GM12874 (cell line): ENCODE results near the gene PRR19.

ENCODE experiments used
- TF ChIP-seq, protein P1 (sequence below): IDR thresholded peaks from 2 replicates; pipeline ENCODE4 v1.5.1; 2011; ENCODE audit warnings: low read depth, mild to moderate bottlenecking, control low read depth, low read length, moderate library complexity; ENCODE audit not compliant: insufficient read depth

Gene PRR19

DNA sequence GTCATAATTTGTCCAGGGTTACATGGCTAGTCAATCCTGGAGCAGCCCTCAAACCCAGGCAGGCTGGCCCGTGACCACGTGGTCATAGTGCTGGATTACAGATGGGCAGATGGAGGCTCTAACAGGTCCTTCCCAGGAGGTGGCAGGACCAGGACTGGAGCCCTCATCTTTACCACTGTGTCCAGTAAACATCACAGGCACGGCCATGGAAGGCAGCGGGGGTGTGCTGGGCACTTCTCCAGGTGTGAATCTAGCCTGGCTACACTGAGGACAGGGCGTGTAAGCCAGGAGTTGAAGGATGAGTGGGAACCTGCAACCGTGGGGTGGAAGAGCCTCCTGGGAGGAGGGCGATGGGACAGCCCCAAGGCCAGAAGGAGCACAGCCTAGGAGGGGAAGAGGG, 26.8 kb upstream of the PRR19 start:
- TF ChIP-seq, protein P1, sequence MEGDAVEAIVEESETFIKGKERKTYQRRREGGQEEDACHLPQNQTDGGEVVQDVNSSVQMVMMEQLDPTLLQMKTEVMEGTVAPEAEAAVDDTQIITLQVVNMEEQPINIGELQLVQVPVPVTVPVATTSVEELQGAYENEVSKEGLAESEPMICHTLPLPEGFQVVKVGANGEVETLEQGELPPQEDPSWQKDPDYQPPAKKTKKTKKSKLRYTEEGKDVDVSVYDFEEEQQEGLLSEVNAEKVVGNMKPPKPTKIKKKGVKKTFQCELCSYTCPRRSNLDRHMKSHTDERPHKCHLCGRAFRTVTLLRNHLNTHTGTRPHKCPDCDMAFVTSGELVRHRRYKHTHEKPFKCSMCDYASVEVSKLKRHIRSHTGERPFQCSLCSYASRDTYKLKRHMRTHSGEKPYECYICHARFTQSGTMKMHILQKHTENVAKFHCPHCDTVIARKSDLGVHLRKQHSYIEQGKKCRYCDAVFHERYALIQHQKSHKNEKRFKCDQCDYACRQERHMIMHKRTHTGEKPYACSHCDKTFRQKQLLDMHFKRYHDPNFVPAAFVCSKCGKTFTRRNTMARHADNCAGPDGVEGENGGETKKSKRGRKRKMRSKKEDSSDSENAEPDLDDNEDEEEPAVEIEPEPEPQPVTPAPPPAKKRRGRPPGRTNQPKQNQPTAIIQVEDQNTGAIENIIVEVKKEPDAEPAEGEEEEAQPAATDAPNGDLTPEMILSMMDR = no peak

DNA sequence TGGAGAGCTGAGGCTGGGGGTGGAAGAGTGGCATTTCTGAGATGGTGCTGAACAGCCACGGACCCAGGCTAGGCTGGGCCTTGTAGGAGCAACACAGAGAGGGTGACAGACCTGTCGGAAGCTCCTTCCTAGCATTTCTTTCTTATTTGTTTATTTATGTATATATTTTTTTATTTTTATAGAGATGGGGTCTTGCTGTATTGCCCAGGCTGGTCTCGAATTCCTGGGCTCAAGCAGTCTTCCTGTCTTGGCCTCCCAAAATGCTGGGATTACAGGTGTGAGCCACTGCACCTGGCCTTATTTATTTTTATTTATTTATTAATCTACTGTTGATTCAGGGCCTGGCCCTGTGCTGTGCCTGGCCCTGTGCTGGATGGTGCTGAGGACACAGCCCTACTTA, 26.4 kb upstream of the PRR19 start:
- TF ChIP-seq, protein P1 = no peak

DNA sequence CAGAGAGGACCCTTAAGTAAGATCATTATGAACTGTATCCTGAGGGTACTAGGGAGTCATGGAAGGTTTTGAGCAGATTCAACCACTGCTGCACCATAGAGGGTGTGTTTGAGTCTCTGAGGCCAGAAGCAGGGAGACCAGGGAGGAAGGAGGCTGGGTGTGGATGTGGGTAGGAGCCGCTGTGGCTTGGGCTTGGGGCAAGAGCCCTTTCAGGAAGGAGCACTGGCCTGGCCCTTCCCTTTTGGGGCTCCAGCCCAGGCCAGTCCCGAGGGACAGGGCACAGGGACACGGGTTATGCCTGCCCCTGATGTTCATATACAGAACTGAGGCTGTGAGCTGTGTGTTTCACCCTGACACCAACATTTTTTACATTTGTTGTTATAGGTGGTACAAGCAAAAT, 25.6 kb upstream of the PRR19 start:
- TF ChIP-seq, protein P1 = no peak

DNA sequence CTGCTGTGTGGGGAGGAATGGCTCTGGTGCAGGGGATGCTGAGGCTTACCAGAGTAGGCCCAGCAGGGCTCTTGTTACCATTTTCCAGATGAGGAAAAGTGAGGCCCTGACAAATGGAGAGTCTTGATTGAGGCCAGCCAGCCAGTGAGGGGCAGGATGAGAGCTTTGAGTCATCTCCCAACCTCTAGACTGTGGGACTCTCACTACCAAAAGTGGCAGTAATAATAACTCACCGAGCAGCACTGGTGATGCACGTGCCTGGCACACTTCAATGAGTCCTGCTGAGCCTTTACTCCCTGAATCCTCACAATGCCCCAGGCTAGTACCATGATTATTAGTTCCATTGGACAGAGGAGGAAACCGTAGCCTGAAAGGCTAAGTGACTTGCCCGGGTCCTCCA, 25.1 kb upstream of the PRR19 start:
- TF ChIP-seq, protein P1 = no peak

DNA sequence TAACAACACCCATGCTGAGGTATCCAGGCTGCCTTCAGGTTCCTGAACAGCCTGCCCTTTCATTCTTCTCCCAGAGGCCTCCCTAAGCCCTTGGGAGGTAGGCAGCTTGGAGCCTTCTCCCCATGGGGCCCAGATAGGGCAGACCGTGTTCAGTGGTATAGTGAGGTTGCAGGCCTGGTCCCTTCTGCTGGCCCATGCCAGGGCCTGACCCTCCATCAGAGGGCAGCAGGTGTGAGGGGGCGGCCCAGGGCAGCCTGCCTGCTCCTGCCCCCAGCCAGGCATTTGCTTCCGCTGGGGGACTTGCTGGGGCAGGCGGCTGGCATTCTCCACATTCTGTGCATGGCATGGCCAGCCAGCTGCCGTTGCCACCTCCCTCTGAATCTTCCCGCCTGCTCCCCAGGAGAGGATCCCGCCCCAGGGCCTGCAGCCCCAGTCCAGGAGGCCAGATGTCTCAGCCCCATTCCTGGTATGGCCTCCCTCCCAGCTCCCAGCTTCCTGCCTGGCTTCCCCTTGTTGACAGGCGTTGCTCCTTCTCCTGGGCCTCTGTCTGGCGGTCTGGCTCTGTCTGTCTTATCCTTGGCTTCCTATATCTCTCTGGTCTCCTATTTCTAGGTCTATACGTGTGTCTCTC, 24.0 kb upstream of the PRR19 start:
- TF ChIP-seq, protein P1 = no peak

DNA sequence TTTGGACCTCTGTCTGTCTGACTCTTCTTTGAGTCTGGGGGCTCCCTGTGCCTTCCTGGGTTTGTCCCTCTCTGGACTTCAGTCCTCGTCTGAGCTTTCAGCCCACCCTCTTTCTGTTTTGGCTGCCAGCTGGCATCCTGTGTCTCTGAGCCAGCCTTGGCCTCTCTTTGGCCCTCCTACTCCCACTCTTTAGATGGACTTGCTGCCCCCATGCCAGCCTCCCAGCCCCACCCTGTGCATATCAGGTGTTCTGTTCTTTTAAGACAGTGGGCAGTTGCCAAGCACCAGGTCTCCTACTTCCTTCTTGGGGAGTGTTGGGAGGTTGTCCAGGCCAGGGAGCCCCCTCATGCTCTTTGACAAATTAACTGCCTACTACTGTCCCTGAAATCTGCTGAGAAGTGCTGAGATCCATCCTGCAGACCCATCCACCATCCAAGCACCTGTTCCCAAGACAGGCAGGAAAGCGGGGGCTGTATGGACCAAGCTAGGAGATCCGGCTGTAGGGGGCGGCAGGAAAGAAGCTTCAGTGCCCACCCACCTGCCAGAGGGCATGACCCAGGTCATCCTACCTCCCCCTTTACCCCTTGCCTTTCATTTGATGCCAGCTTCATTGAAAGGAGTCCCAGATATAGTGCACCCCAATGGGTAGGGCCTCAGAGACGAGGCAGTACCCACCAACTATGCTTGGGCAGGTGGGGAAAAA, 23.3 kb upstream of the PRR19 start:
- TF ChIP-seq, protein P1 = no peak

DNA sequence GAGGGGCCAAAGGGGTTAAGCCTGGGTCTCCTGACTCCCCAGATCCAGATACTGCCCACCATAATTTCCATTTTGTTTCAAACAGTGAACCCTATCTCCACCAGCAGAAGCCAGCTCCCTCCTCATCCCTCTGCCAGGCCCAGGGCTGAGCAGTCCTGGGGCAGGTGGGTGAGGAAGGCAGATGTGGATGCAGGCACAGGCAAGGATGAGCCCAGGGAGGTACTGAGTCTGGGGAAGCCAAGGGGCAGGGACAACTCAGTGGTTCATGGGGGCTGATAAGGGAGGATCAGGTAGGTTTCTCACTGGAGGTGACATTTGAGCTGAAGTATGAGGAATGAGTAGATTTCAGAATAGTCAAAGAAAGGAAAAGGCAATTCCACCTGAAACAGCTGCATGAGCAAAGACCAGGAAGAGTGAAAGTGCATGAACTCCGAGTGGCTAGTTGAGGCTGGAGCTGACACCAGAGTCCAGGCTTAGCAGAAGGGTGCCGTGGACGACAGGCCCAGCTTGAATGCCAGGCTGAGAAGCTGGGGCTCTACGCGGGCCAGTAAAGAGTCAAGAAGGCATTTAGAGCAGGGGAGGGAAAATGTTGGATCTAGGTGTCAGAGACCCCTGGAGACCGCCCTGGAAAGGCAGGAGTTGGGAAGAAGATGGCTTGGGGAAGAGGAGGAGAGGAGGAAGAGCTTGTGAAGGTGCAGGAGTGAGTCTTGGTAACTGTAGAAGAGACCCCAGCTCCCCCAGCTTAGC, 22.6 kb upstream of the PRR19 start:
- TF ChIP-seq, protein P1 = no peak
